ENCODE data around the gene CCDC7. TPM values are rescaled to one million over a fixed set of nuclear protein-coding genes. Genes with fewer than 3 reads are reported as not detected.

Gene CCDC7
- total RNA-seq, 1 experiment from 2014 or later, result 4.0 TPM

DNA sequence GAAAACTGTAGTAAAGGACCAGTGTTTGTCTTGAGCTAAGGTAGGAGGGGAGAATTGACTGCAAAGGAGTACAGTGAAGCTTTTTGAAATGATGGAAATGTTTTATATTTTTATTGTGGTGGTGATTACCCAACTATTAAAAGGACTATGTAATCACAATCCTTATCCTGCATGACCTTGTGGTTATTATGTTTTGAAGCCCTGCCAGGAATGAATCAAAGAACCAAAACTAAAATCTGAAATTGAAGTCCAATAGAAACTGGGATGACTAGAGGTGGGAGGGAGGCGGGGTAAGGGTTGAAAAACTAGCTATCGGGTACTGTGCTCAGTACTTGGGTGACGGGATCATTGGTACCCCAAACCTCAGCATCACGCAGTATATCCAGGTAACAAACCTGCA is 8.2 kb downstream of the CCDC7 start (continued):
- TF ChIP-seq, protein P1, sequence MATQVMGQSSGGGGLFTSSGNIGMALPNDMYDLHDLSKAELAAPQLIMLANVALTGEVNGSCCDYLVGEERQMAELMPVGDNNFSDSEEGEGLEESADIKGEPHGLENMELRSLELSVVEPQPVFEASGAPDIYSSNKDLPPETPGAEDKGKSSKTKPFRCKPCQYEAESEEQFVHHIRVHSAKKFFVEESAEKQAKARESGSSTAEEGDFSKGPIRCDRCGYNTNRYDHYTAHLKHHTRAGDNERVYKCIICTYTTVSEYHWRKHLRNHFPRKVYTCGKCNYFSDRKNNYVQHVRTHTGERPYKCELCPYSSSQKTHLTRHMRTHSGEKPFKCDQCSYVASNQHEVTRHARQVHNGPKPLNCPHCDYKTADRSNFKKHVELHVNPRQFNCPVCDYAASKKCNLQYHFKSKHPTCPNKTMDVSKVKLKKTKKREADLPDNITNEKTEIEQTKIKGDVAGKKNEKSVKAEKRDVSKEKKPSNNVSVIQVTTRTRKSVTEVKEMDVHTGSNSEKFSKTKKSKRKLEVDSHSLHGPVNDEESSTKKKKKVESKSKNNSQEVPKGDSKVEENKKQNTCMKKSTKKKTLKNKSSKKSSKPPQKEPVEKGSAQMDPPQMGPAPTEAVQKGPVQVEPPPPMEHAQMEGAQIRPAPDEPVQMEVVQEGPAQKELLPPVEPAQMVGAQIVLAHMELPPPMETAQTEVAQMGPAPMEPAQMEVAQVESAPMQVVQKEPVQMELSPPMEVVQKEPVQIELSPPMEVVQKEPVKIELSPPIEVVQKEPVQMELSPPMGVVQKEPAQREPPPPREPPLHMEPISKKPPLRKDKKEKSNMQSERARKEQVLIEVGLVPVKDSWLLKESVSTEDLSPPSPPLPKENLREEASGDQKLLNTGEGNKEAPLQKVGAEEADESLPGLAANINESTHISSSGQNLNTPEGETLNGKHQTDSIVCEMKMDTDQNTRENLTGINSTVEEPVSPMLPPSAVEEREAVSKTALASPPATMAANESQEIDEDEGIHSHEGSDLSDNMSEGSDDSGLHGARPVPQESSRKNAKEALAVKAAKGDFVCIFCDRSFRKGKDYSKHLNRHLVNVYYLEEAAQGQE (IDR thresholded peaks at IDR 0.05; ENCODE audit: low read depth), result no peak
- TF ChIP-seq CEBPB (IDR thresholded peaks at IDR 0.05; ENCODE audit: low read depth), result no peak
- no peak for TF ChIP-seq ZFX (IDR thresholded peaks at IDR 0.05)
- TF ChIP-seq EGR1 (IDR thresholded peaks at IDR 0.05; ENCODE audit: low read depth), result no peak
- TF ChIP-seq, protein P2, sequence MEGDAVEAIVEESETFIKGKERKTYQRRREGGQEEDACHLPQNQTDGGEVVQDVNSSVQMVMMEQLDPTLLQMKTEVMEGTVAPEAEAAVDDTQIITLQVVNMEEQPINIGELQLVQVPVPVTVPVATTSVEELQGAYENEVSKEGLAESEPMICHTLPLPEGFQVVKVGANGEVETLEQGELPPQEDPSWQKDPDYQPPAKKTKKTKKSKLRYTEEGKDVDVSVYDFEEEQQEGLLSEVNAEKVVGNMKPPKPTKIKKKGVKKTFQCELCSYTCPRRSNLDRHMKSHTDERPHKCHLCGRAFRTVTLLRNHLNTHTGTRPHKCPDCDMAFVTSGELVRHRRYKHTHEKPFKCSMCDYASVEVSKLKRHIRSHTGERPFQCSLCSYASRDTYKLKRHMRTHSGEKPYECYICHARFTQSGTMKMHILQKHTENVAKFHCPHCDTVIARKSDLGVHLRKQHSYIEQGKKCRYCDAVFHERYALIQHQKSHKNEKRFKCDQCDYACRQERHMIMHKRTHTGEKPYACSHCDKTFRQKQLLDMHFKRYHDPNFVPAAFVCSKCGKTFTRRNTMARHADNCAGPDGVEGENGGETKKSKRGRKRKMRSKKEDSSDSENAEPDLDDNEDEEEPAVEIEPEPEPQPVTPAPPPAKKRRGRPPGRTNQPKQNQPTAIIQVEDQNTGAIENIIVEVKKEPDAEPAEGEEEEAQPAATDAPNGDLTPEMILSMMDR (IDR thresholded peaks at IDR 0.05 in 2 of 3, conservative IDR thresholded peaks at IDR 0.05 in 1 of 3; ENCODE audit: borderline replicate concordance in 1 of 3, insufficient read depth in 1 of 3, low read depth in 2 of 3, low read length in 2 of 3), result no peak

DNA sequence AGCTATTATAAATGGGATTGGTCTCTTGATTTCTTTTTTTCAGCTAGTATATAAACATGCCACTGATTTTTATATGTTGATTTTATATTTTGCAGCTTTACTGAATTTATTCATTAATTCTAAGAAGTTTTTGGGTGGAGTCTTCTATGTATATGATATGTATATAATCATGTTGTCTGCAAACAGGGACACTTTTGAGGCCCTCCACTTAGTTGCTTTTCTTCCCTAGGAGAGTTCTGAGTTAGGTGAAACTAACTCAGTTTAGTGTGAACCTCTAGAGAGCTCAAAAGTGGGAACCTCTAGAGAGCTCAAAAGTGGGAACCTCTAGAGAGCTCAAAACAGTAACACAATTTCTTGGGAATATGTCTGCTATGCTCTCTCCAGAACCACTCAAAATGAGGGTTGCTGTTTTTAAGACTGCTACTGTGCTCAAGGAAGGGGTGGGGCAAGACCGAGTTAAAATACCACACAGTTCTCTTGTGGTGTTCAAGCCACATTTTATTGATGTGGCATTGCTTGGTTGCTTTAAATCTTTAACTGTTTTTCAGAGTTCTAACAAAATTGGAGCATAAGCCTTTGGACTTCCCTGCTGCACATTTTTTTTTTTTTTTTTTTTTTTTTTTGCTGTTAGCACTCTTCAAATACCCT is 13.2 kb downstream of the CCDC7 start:
- TF ChIP-seq ZFX (IDR thresholded peaks at IDR 0.05) (no peak), ZNF274 (IDR thresholded peaks at IDR 0.05; ENCODE audit: low read depth, low read length) (no peak)
- Histone ChIP-seq H3K4me3 (replicated peaks in 1 of 2; ENCODE audit: low read depth in 1 of 2, low read length in 2 of 2) (no peak overlapping the region), H2AFZ (ENCODE audit: low read depth, low read length, poor library complexity, severe bottlenecking) (no peak overlapping the region), H3K9me3 (ENCODE audit: control insufficient read depth in 1 of 2, insufficient read depth in 1 of 2, low read depth in 1 of 2, low read length in 2 of 2) (no peaks in the 10 kb centered on the region), H3K4me1 (ENCODE audit: control insufficient read depth in 1 of 2, insufficient read depth in 2 of 2, low read length in 2 of 2) (no peaks in the 10 kb centered on the region), H3K36me3 (ENCODE audit: control insufficient read depth in 1 of 2, insufficient read depth in 2 of 2, low read length in 2 of 2) (no peaks in the 10 kb centered on the region; a peak in 1 of 4 replicates), H3K4me2 (ENCODE audit: low read length) (no peak overlapping the region), H3K9me2 (ENCODE audit: insufficient read depth) (no peaks in the 10 kb centered on the region), H3K27ac (ENCODE audit: low read depth, low read length) (no peak overlapping the region), H3K79me2 (ENCODE audit: insufficient read depth, low read length) (no peaks in the 10 kb centered on the region), H3K27me3 (ENCODE audit: insufficient read depth, low read length) (no peaks in the 10 kb centered on the region), H3K9ac (ENCODE audit: low read length) (no peak overlapping the region), H4K20me1 (ENCODE audit: insufficient read depth) (no peaks in the 10 kb centered on the region)
- no TSS peak for BruUV-seq (replicated peaks)
- ChIA-PET CTCF (no interaction called here), POLR2A (no interaction called here), RAD21 (ENCODE audit: low non-redundant PET in 1 of 2, low total read pairs in 2 of 2, uncharacterized antibody in 2 of 2, unreplicated experiment in 2 of 2) (no interaction called here)
- DNase-seq (ENCODE audit: low read depth, low spot score) (no peak), ATAC-seq (no peak)
- intact Hi-C loops (cut with micrococcal nuclease), result no loop called here
